ENCODE data around the gene SRP9. TPM values are rescaled to one million over a fixed set of nuclear protein-coding genes. Genes with fewer than 3 reads are reported as not detected.
"Not testable (repeated sequence)": the region's sequence is repeated elsewhere in the genome, so short reads cannot be mapped to it uniquely, and the experiment has no call there.

SRP9 gene
- total RNA-seq, 1 donor from 2014 or later, result 252 TPM

GRCh38 chr1:225774281-225775147 is 3.1 kb upstream of the SRP9 start:
- Mint-ChIP-seq H3K9me3 (ENCODE audit: unreplicated experiment) (no peaks in the 10 kb centered on the region), H3K4me1 (ENCODE audit: unreplicated experiment) (peaks cover 23% of the 10 kb centered on the region), H3K4me3 (ENCODE audit: unreplicated experiment) (no peak overlapping the region), H3K36me3 (ENCODE audit: low read depth, unreplicated experiment) (peaks cover 3% of the 10 kb centered on the region), H3K27ac (ENCODE audit: unreplicated experiment) (no peak overlapping the region), H3K27me3 (ENCODE audit: unreplicated experiment) (peaks cover 2% of the 10 kb centered on the region)
- no peak for DNase-seq (ENCODE audit: low spot score)
- TF ChIP-seq CTCF (IDR thresholded peaks at IDR 0.05; ENCODE audit: unreplicated experiment), result no peak

GRCh38 chr1:225776294-225776693 is 1.3 kb upstream of the SRP9 start:
- peaks cover 2% of the 10 kb centered on the region for H3K27me3 Mint-ChIP-seq (ENCODE audit: unreplicated experiment)
- peaks cover 6% of the 10 kb centered on the region for H3K36me3 Mint-ChIP-seq (ENCODE audit: low read depth, unreplicated experiment)
- no peak for TF ChIP-seq CTCF (IDR thresholded peaks at IDR 0.05; ENCODE audit: unreplicated experiment)
- H3K27ac Mint-ChIP-seq (ENCODE audit: unreplicated experiment), result no peak overlapping the region
- H3K9me3 Mint-ChIP-seq (ENCODE audit: unreplicated experiment), result no peaks in the 10 kb centered on the region
- H3K4me3 Mint-ChIP-seq (ENCODE audit: unreplicated experiment), result no peak overlapping the region
- DNase-seq (ENCODE audit: low spot score), result no peak
- H3K4me1 Mint-ChIP-seq (ENCODE audit: unreplicated experiment), result peaks cover 28% of the 10 kb centered on the region

- Mint-ChIP-seq H3K4me3 (ENCODE audit: unreplicated experiment) (no peak overlapping the region), H3K36me3 (ENCODE audit: low read depth, unreplicated experiment) (peaks cover 6% of the 10 kb centered on the region), H3K4me1 (ENCODE audit: unreplicated experiment) (peaks cover 24% of the 10 kb centered on the region), H3K9me3 (ENCODE audit: unreplicated experiment) (no peaks in the 10 kb centered on the region), H3K27me3 (ENCODE audit: unreplicated experiment) (peaks cover 2% of the 10 kb centered on the region), H3K27ac (ENCODE audit: unreplicated experiment) (no peak overlapping the region)
- no peak for TF ChIP-seq CTCF (IDR thresholded peaks at IDR 0.05; ENCODE audit: unreplicated experiment)
- DNase-seq (ENCODE audit: low spot score), result no peak
Observed at GRCh38 chr1:225777058-225777582, 506 bp upstream of the SRP9 start.

- TF ChIP-seq CTCF (IDR thresholded peaks at IDR 0.05; ENCODE audit: unreplicated experiment), result no peak
- no peak overlapping the region for H3K4me3 Mint-ChIP-seq (ENCODE audit: unreplicated experiment)
- H3K27ac Mint-ChIP-seq (ENCODE audit: unreplicated experiment), result no peak overlapping the region
Observed at GRCh38 chr1:225778337-225778669, 677 bp downstream of the SRP9 start.

GRCh38 chr1:225779165-225779564 is 1.5 kb downstream of the SRP9 start:
- H3K4me1 Mint-ChIP-seq (ENCODE audit: unreplicated experiment), result peaks cover 26% of the 10 kb centered on the region
- H3K9me3 Mint-ChIP-seq (ENCODE audit: unreplicated experiment); H3K27ac Mint-ChIP-seq (ENCODE audit: unreplicated experiment); DNase-seq (ENCODE audit: low spot score); H3K27me3 Mint-ChIP-seq (ENCODE audit: unreplicated experiment); H3K36me3 Mint-ChIP-seq (ENCODE audit: low read depth, unreplicated experiment); H3K4me3 Mint-ChIP-seq (ENCODE audit: unreplicated experiment): not testable (repeated sequence)

More at GRCh38 chr1:225778337-225778669, 677 bp downstream of the SRP9 start:
- no peak for DNase-seq (ENCODE audit: low spot score)
- Mint-ChIP-seq H3K9me3 (ENCODE audit: unreplicated experiment) (no peaks in the 10 kb centered on the region), H3K36me3 (ENCODE audit: low read depth, unreplicated experiment) (peaks cover 6% of the 10 kb centered on the region), H3K4me1 (ENCODE audit: unreplicated experiment) (peaks cover 24% of the 10 kb centered on the region), H3K27me3 (ENCODE audit: unreplicated experiment) (peaks cover 2% of the 10 kb centered on the region)
